SK-N-SH treated with all-trans-retinoic acid at 6 μM for 48 hours (cell line): ENCODE measurements around the gene GNB2.

Experiments used
- ARNTL ChIP-seq: fragments of 450-650 bp; formaldehyde crosslinking; IDR thresholded peaks from 2 replicates; pipeline ENCODE4 v1.5.0; 2020; ENCODE audit warnings: low read depth, mild to moderate bottlenecking, moderate library complexity, borderline replicate concordance
- BACH2 ChIP-seq: fragments of 250-450 bp; sonication (Bioruptor Pico); IDR thresholded peaks from 2 replicates; pipeline ENCODE4 v1.9.0; 2021; ENCODE audit warnings: mild to moderate bottlenecking, borderline replicate concordance
- ESRRG ChIP-seq: fragments of 250-450 bp; sonication (Bioruptor Pico); IDR thresholded peaks from 2 replicates; pipeline ENCODE4 v1.6.1; 2021; ENCODE audit warnings: mild to moderate bottlenecking
- OSR1 ChIP-seq: fragments of 250-450 bp; sonication (Bioruptor Pico); IDR thresholded peaks from 2 replicates; pipeline ENCODE4 v1.8.0; 2022; ENCODE audit warnings: moderate library complexity, mild to moderate bottlenecking, inconsistent platforms
- PATZ1 ChIP-seq: fragments of 250-450 bp; sonication (Bioruptor Pico); IDR thresholded peaks from 2 replicates; pipeline ENCODE4 v1.8.0; 2020; ENCODE audit warnings: mild to moderate bottlenecking, moderate library complexity, borderline replicate concordance
- TOX ChIP-seq: fragments of 250-450 bp; sonication (Bioruptor Pico); IDR thresholded peaks from 2 replicates; pipeline ENCODE4 v1.8.0; 2021; ENCODE audit warnings: mild to moderate bottlenecking, moderate library complexity, borderline replicate concordance
- TSHZ2 ChIP-seq: fragments of 250-450 bp; sonication (Bioruptor Pico); IDR thresholded peaks from 2 replicates; pipeline ENCODE4 v1.5.0; 2020; ENCODE audit warnings: mild to moderate bottlenecking, moderate library complexity
- ZC3H10 ChIP-seq: fragments of 250-450 bp; sonication (Bioruptor Pico); IDR thresholded peaks from 2 replicates; pipeline ENCODE4 v1.5.1; 2021; ENCODE audit warnings: mild to moderate bottlenecking, moderate library complexity
- ZNF565 ChIP-seq: fragments of 450-650 bp; formaldehyde crosslinking; conservative IDR thresholded peaks from 2 replicates; pipeline ENCODE4 v1.5.0; 2020; ENCODE audit warnings: low read depth, mild to moderate bottlenecking, moderate library complexity

GRCh38 chr7:100721505-100721812 is 47.9 kb downstream of the GNB2 start:
- no peak for TF ChIP-seq OSR1
- TF ChIP-seq TOX, result no peak
- TF ChIP-seq ZC3H10 (CRISPR knock-in tag), result no peak
- TF ChIP-seq ZNF565, result no peak
- no peak for TF ChIP-seq ARNTL (CRISPR knock-in tag)
- no peak for TF ChIP-seq ESRRG
- TF ChIP-seq BACH2 (CRISPR knock-in tag), result no peak
- no peak for TF ChIP-seq PATZ1
- no peak for TF ChIP-seq TSHZ2 (CRISPR knock-in tag)
